ENCODE data around the gene PML. TPM values are rescaled to one million over a fixed set of nuclear protein-coding genes. Genes with fewer than 3 reads are reported as not detected.
A peak's percentile ranks its signal among the peaks of the same experiment; 100 is the strongest.
"Not testable (repeated sequence)": the region's sequence is repeated elsewhere in the genome, so short reads cannot be mapped to it uniquely, and the experiment has no call there.

Gene PML
- total and polyA plus RNA-seq, 9 of the 15 experiments (the other 6 are each of a cell fraction or from before 2014, with no cell fraction given), result 5.0 to 50.7 (median 10.1) TPM

- in situ Hi-C loops (cut with MboI) (loop anchor here (5.0 to 25.0 kb wide), 3 partner anchors 69 to 1394 kb away; partner anchors contain the start of gene GOLGA6B), intact Hi-C loops (cut with micrococcal nuclease) (no loop called here)
- Histone ChIP-seq H3K36me3 (ENCODE audit: control insufficient read depth, insufficient read depth, low read length) (no peaks in the 10 kb centered on the region), H3K9me3 (replicated peaks; ENCODE audit: control insufficient read depth, insufficient read depth, low read depth, low read length) (no peaks in the 10 kb centered on the region), H3K9me1 (ENCODE audit: control insufficient read depth, insufficient read depth, low read length) (no peaks in the 10 kb centered on the region), H3K4me2 (ENCODE audit: insufficient read depth, low read length) (no peak overlapping the region), H2AFZ (ENCODE audit: low read depth, low read length) (no peak overlapping the region), H3K79me2 (ENCODE audit: control insufficient read depth, insufficient read depth, low read length) (no peaks in the 10 kb centered on the region), H3K4me3 (no peak overlapping the region), H3K4me1 (replicated peaks in 1 of 2; ENCODE audit: control insufficient read depth in 2 of 2, insufficient read depth in 2 of 2, low read length in 2 of 2) (peaks cover 0 to 3% of the 10 kb centered on the region in 2 experiments; a peak in 2 of 5 replicates), H3K9ac (ENCODE audit: insufficient read depth in 1 of 2, low read depth in 2 of 2, low read length in 2 of 2) (no peak overlapping the region), H3K27ac (ENCODE audit: extremely low read depth, low read depth, low read length) (no peak overlapping the region), H4K20me1 (replicated peaks; ENCODE audit: control insufficient read depth, insufficient read depth, low read length) (peaks cover 5% of the 10 kb centered on the region; the same call in 1 of the 2 replicates), H3K27me3 (ENCODE audit: control insufficient read depth in 2 of 2, insufficient read depth in 2 of 2, low read length in 2 of 2) (no peaks in the 10 kb centered on the region; a peak in 1 of 5 replicates)
- no peak for TF ChIP-seq CHCHD3 (CRISPR knock-in tag; IDR thresholded peaks at IDR 0.05)
- TF ChIP-seq MAFK (IDR thresholded peaks at IDR 0.05; ENCODE audit: low read length), result 0 out of 2 replicates have a peak, but pooled peaks have one; percentile 4
- no peak for TF ChIP-seq ATF3 (IDR thresholded peaks at IDR 0.05)
- TF ChIP-seq ATF3 (CRISPR knock-in tag; conservative IDR thresholded peaks at IDR 0.05), result no peak
- TF ChIP-seq GTF2E2 (tag; IDR thresholded peaks at IDR 0.05), result no peak
- TF ChIP-seq YY1 (IDR thresholded peaks at IDR 0.05; ENCODE audit: borderline replicate concordance in 1 of 3, control insufficient read depth in 1 of 3, extremely low read depth in 1 of 3, insufficient read depth in 3 of 3, insufficient read length in 1 of 3, insufficient replicate concordance in 2 of 3, low read depth in 1 of 3, low read length in 2 of 3), result peak in 1 of 3 experiments; percentile 65
- no peak for TF ChIP-seq CCNT2 (IDR thresholded peaks at IDR 0.05; ENCODE audit: borderline replicate concordance, extremely low read depth, insufficient read length, low read depth, low read length)
- TF ChIP-seq DPF2 (IDR thresholded peaks at IDR 0.05), result no peak
- TF ChIP-seq, protein P1, sequence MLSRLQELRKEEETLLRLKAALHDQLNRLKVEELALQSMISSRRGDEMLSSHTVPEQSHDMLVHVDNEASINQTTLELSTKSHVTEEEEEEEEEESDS (CRISPR knock-in tag; IDR thresholded peaks at IDR 0.05), result no peak
- TF ChIP-seq NFE2 (IDR thresholded peaks at IDR 0.05; ENCODE audit: low read depth), result 0 out of 2 replicates have a peak, but pooled peaks have one; percentile 19
- WGBS (ENCODE audit: insufficient coverage, low coverage, missing lambda C conversion rate), result 4% methylated on average over 2 of the region's 2 CpGs
- POLR2A ChIA-PET, result interaction anchor here (0.6 kb wide), 1 partner anchor 94 kb away, joined by 3 read pairs; no protein-coding TSS in a partner anchor
- DNase-seq (ENCODE audit: extremely low read depth in 1 of 4, low spot score in 3 of 4), result no peak
- no TSS peak for BruUV-seq (replicated peaks)
- no peak for FAIRE-seq
- CTCF ChIA-PET (ENCODE audit: low intra/inter-chr PET ratio), result no interaction called here
- no peak for ATAC-seq
Measured at GRCh38 chr15:74055804-74056203, 61.3 kb downstream of the PML start.

DNA sequence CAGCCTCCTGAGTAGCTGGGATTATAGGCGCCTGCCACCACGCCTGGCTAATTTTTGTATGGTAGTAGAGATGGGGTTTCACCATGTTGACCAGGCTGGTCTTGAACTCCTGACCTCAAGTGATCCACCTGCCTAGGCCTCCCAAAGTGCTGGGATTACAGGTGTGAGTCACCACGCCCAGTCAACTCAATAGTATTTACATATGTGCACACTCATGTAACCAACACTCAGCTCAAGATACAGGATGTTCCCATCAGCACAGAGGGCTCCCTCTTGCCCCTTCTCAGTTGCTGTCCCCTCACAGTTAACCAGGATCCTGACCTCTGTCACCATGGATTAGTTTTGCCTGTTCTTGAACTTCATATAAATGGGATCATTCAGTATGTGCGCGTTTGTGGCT, 61.8 kb downstream of the PML start:
- H2AFZ ChIP-seq (ENCODE audit: low read depth, low read length); intact Hi-C loops (cut with micrococcal nuclease); H3K79me2 ChIP-seq (ENCODE audit: control insufficient read depth, insufficient read depth, low read length); FAIRE-seq; H3K4me1 ChIP-seq (replicated peaks in 1 of 2; ENCODE audit: control insufficient read depth in 2 of 2, insufficient read depth in 2 of 2, low read length in 2 of 2); H3K9me1 ChIP-seq (ENCODE audit: control insufficient read depth, insufficient read depth, low read length); H3K27ac ChIP-seq (ENCODE audit: extremely low read depth, low read depth, low read length); H3K36me3 ChIP-seq (ENCODE audit: control insufficient read depth, insufficient read depth, low read length); H3K27me3 ChIP-seq (ENCODE audit: control insufficient read depth in 2 of 2, insufficient read depth in 2 of 2, low read length in 2 of 2); BruUV-seq (replicated peaks); H3K4me3 ChIP-seq; H3K9ac ChIP-seq (ENCODE audit: insufficient read depth in 1 of 2, low read depth in 2 of 2, low read length in 2 of 2); POLR2A ChIA-PET; H3K9me3 ChIP-seq (replicated peaks; ENCODE audit: control insufficient read depth, insufficient read depth, low read depth, low read length); H3K4me2 ChIP-seq (ENCODE audit: insufficient read depth, low read length); H4K20me1 ChIP-seq (replicated peaks; ENCODE audit: control insufficient read depth, insufficient read depth, low read length); CTCF ChIA-PET (ENCODE audit: low intra/inter-chr PET ratio); ATAC-seq; DNase-seq (ENCODE audit: extremely low read depth in 1 of 4, low spot score in 3 of 4): not testable (repeated sequence)
- in situ Hi-C loops (cut with MboI), result loop anchor here (5.0 to 25.0 kb wide), 3 partner anchors 68 to 1394 kb away; partner anchors contain the start of gene GOLGA6B
- 15% methylated on average over 5 of the region's 5 CpGs for WGBS (ENCODE audit: insufficient coverage, low coverage, missing lambda C conversion rate)

Measured in K562 (cell line).